Keratinocyte (primary cell): Measurements from ENCODE around the gene MAEL. TPM values are rescaled to one million over a fixed set of nuclear protein-coding genes. Genes with fewer than 3 reads are reported as not detected.
"Not testable (repeated sequence)": the region's sequence is repeated elsewhere in the genome, so short reads cannot be mapped to it uniquely, and the experiment has no call there.

Source experiments
- DNase-seq: peaks from one replicate; pipeline ENCODE4 v3.0.0-alpha.2; 2011; ENCODE audit warnings: low read depth, missing footprints, low spot score
- FAIRE-seq: peaks from 2 replicates; lab custom pipeline; 2011; peaks lifted over from hg19 to GRCh38; lab: Jason Lieb, UNC
- H2AFZ ChIP-seq: 2 replicates; pipeline ENCODE4 v1.6.0; 2012; ENCODE audit warnings: low read length, control low read depth, inconsistent platforms; ENCODE audit not compliant: control insufficient read depth
- H3K27ac ChIP-seq: 2 replicates; pipeline ENCODE4 v1.5.1; 2011; ENCODE audit warnings: low read length; ENCODE audit not compliant: control insufficient read depth, insufficient read depth
- H3K27me3 ChIP-seq: 3 replicates; pipeline ENCODE4 v1.6.0; 2011; ENCODE audit warnings: low read length; ENCODE audit not compliant: control insufficient read depth, insufficient read depth; ENCODE audit errors: extremely low read depth
- H3K36me3 ChIP-seq, 2 experiments: 2 replicates in 1 of 2; 3 replicates in 1 of 2; pipeline ENCODE4 v1.5.1; 2011; ENCODE audit warnings: low read length in 2 of 2, mild to moderate bottlenecking in 1 of 2; ENCODE audit not compliant: control insufficient read depth in 2 of 2, insufficient read depth in 2 of 2; ENCODE audit errors: extremely low read depth in 1 of 2
- H3K4me1 ChIP-seq: 3 replicates; pipeline ENCODE4 v1.5.1; 2011; ENCODE audit warnings: low read length; ENCODE audit not compliant: control insufficient read depth, insufficient read depth; ENCODE audit errors: extremely low read depth
- H3K4me2 ChIP-seq: 3 replicates; pipeline ENCODE4 v1.6.0; 2011; ENCODE audit warnings: low read depth, low read length; ENCODE audit not compliant: control insufficient read depth, insufficient read depth; ENCODE audit errors: extremely low read depth
- H3K4me3 ChIP-seq, 3 experiments: fragments of 200-600 bp in 1 of 3; sonication (generic) in 1 of 3; 2 replicates in 2 of 3; 3 replicates in 1 of 3; pipeline ENCODE4 v1.5.1; 2011 to 2016; ENCODE audit warnings: low read length in 3 of 3, mild to moderate bottlenecking in 3 of 3, control low read depth in 2 of 3, inconsistent platforms in 1 of 3, low read depth in 1 of 3, mixed read lengths in 1 of 3, mixed run types in 1 of 3, moderate library complexity in 1 of 3; ENCODE audit not compliant: control insufficient read depth in 2 of 3, insufficient read depth in 2 of 3; ENCODE audit errors: extremely low read depth in 1 of 3
- H3K79me2 ChIP-seq: 2 replicates; pipeline ENCODE4 v1.6.0; 2012; ENCODE audit warnings: low read length; ENCODE audit not compliant: control insufficient read depth, insufficient read depth
- H3K9ac ChIP-seq: 3 replicates; pipeline ENCODE4 v1.6.0; 2011; ENCODE audit warnings: low read length; ENCODE audit not compliant: control insufficient read depth, insufficient read depth; ENCODE audit errors: extremely low read depth
- H3K9me1 ChIP-seq: 3 replicates; pipeline ENCODE4 v1.6.0; 2011; ENCODE audit warnings: low read length; ENCODE audit not compliant: control insufficient read depth, insufficient read depth; ENCODE audit errors: extremely low read depth
- H3K9me3 ChIP-seq: 2 replicates; pipeline ENCODE4 v1.5.1; 2012; ENCODE audit warnings: low read depth, low read length; ENCODE audit not compliant: control insufficient read depth
- H4K20me1 ChIP-seq: 3 replicates; pipeline ENCODE4 v1.6.0; 2011; ENCODE audit warnings: low read length; ENCODE audit not compliant: control insufficient read depth, insufficient read depth; ENCODE audit errors: extremely low read depth
- CTCF ChIP-seq, 3 experiments: IDR thresholded peaks in 1 of 3; conservative IDR thresholded peaks in 1 of 3; optimal IDR thresholded peaks in 1 of 3; 2 replicates in 2 of 3; 3 replicates in 1 of 3; pipeline versions ENCODE3 to v1.5.1; 2011; ENCODE audit warnings: low read length in 3 of 3, mild to moderate bottlenecking in 3 of 3, moderate library complexity in 2 of 3, control low read depth in 1 of 3, inconsistent platforms in 1 of 3; ENCODE audit not compliant: insufficient read depth in 2 of 3; ENCODE audit errors: extremely low read depth in 1 of 3
- EZH2 ChIP-seq: IDR thresholded peaks from one replicate; pipeline ENCODE4 v1.6.1; 2012; ENCODE audit warnings: inconsistent platforms, mild to moderate bottlenecking, low read length, moderate library complexity
- dilution Hi-C: fragments of 300-500 bp; cut with MboI; formaldehyde crosslinking; loops from one replicate; pipeline ENCODE4 v1.7.0; 2020; ENCODE audit warnings: low sequenced_read_pairs; ENCODE audit not compliant: extremely low pct_ligation_motif_present
- polyA plus RNA-seq, 5 experiments: library from polyadenylated mRNA; depleted of rRNA in 3 of 5; stranded (reverse) in 3 of 5; stranded (forward) in 1 of 5; unstranded in 1 of 5; fragments of >200 nt; gene quantifications; 1 replicate in 1 of 5; 2 replicates in 3 of 5; 3 replicates in 1 of 5; pipeline versions ENCODE4 v1.2.1 to v1.2.3, GENCODE V29; 2011 to 2012; ENCODE audit warnings: missing spikeins in 2 of 5, low read depth in 1 of 5, low replicate concordance in 1 of 5

MAEL gene
- polyA plus RNA-seq, 1 donor (not counting 4 experiments of a cell fraction or from before 2014, with no cell fraction given), result not detected

- Histone ChIP-seq H3K9ac (no peak overlapping the region), H3K9me3 (no peaks in the 10 kb centered on the region), H3K27me3 (no peaks in the 10 kb centered on the region), H3K4me3 (no peak overlapping the region), H3K27ac (no peak overlapping the region), H3K36me3 (no peaks in the 10 kb centered on the region), H3K9me1 (no peaks in the 10 kb centered on the region), H3K4me2 (no peak overlapping the region), H3K79me2 (no peaks in the 10 kb centered on the region), H4K20me1 (no peaks in the 10 kb centered on the region), H3K4me1 (no peaks in the 10 kb centered on the region), H2AFZ (no peak overlapping the region)
- dilution Hi-C loops, result no loop called here
- FAIRE-seq (no peak), DNase-seq (no peak)
- TF ChIP-seq EZH2, result no peak
- no peak for TF ChIP-seq CTCF (optimal IDR thresholded peaks at IDR 0.05 in 1 of 3, IDR thresholded peaks at IDR 0.05 in 1 of 3, conservative IDR thresholded peaks at IDR 0.05 in 1 of 3; ENCODE audit: extremely low read depth in 1 of 3, insufficient read depth in 2 of 3, low read length in 3 of 3)
Measured at GRCh38 chr1:167022384-167022783, 33.3 kb downstream of the MAEL start.

GRCh38 chr1:167029553-167029952 lies 40.5 kb downstream of the MAEL start:
- dilution Hi-C loops, H3K4me3 ChIP-seq, FAIRE-seq: not testable (repeated sequence)

GRCh38 chr1:167033646-167034045 lies 44.6 kb downstream of the MAEL start:
- no peak for TF ChIP-seq CTCF (optimal IDR thresholded peaks at IDR 0.05 in 1 of 3, IDR thresholded peaks at IDR 0.05 in 1 of 3, conservative IDR thresholded peaks at IDR 0.05 in 1 of 3; ENCODE audit: extremely low read depth in 1 of 3, insufficient read depth in 2 of 3, low read length in 3 of 3)
- no peak for TF ChIP-seq EZH2
- H3K4me3 ChIP-seq, result no peak overlapping the region
- H3K9me3 ChIP-seq, result no peaks in the 10 kb centered on the region
- H2AFZ ChIP-seq, result no peak overlapping the region
- no peak overlapping the region for H3K27ac ChIP-seq
- no peaks in the 10 kb centered on the region for H3K36me3 ChIP-seq
- no peak for DNase-seq
- no peak for FAIRE-seq
- no peaks in the 10 kb centered on the region for H3K9me1 ChIP-seq
- no peaks in the 10 kb centered on the region for H3K79me2 ChIP-seq
- dilution Hi-C loops, result no loop called here
- H3K4me2 ChIP-seq, result no peak overlapping the region
- no peak overlapping the region for H3K9ac ChIP-seq
- H3K4me1 ChIP-seq, result no peaks in the 10 kb centered on the region
- no peaks in the 10 kb centered on the region for H3K27me3 ChIP-seq
- no peaks in the 10 kb centered on the region for H4K20me1 ChIP-seq

More at GRCh38 chr1:167029553-167029952, 40.5 kb downstream of the MAEL start:
- not testable (repeated sequence) for H3K4me2 ChIP-seq, H3K36me3 ChIP-seq, H3K9ac ChIP-seq, H2AFZ ChIP-seq, H3K79me2 ChIP-seq, H4K20me1 ChIP-seq, H3K9me3 ChIP-seq, H3K9me1 ChIP-seq, H3K27ac ChIP-seq, H3K27me3 ChIP-seq, H3K4me1 ChIP-seq, DNase-seq
